ENCODE data around the gene DPPA5.

DNA sequence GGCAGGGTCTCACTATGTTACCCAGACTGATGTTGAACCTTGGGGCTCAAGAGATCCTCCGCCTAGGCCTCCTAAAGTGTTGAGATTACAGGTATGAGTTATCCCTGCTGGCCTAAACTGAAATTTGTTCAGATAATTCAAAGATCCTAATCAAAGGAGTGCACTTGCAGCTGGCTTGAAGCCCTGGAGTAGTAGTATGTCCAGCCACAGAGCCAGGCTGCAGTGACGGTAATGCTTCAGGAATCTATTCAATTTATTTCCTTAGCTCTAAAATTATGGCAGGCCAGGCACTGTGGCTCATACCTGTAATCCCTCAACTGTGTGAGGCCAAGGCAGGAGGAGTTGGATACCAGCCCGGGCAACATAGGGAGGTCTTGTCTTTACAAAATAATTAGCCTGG is 39.2 kb upstream of the DPPA5 start:
- TF ChIP-seq, protein P1, sequence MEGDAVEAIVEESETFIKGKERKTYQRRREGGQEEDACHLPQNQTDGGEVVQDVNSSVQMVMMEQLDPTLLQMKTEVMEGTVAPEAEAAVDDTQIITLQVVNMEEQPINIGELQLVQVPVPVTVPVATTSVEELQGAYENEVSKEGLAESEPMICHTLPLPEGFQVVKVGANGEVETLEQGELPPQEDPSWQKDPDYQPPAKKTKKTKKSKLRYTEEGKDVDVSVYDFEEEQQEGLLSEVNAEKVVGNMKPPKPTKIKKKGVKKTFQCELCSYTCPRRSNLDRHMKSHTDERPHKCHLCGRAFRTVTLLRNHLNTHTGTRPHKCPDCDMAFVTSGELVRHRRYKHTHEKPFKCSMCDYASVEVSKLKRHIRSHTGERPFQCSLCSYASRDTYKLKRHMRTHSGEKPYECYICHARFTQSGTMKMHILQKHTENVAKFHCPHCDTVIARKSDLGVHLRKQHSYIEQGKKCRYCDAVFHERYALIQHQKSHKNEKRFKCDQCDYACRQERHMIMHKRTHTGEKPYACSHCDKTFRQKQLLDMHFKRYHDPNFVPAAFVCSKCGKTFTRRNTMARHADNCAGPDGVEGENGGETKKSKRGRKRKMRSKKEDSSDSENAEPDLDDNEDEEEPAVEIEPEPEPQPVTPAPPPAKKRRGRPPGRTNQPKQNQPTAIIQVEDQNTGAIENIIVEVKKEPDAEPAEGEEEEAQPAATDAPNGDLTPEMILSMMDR (conservative IDR thresholded peaks at IDR 0.05 in 1 of 2, IDR thresholded peaks at IDR 0.05 in 1 of 2; ENCODE audit: extremely low read depth in 1 of 2, insufficient read depth in 1 of 2, low read depth in 1 of 2, low read length in 2 of 2): no peak
- no peak for TF ChIP-seq EZH2 (IDR thresholded peaks at IDR 0.05; ENCODE audit: borderline replicate concordance, low read length)
